Activated CD4-positive, alpha-beta T cell treated with anti-CD3 and anti-CD28 coated beads, Interleukin-2, amount 10 ng/mL, durations not matched to agents 7 days and 5 days (primary cell): ENCODE results near the gene UBAC1. TPM values are rescaled to one million over a fixed set of nuclear protein-coding genes. Genes with fewer than 3 reads are reported as not detected.
"Not testable (repeated sequence)": the region's sequence is repeated elsewhere in the genome, so short reads cannot be mapped to it uniquely, and the experiment has no call there.

ENCODE experiments used
- CTCF ChIA-PET: fragments of 350-600 bp; sonication (Branson Sonifier 250); formaldehyde crosslinking; loops from one replicate; lab custom pipeline; 2021; ENCODE audit warnings: antibody characterized with exemption; lab: Charles Lee
- POLR2A ChIA-PET: fragments of 350-600 bp; sonication (Branson Sonifier 250); formaldehyde crosslinking; loops from one replicate; lab custom pipeline; 2021; ENCODE audit warnings: antibody characterized with exemption; lab: Charles Lee
- DNase-seq: peaks from one replicate; pipeline ENCODE4 v3.0.0-alpha.2; 2020
- H3K27ac Mint-ChIP-seq: one replicate; pipeline ENCODE4 v1.8.0; 2021; ENCODE audit warnings: mild to moderate bottlenecking, moderate library complexity, mixed read lengths
- H3K27me3 Mint-ChIP-seq: one replicate; pipeline ENCODE4 v1.8.0; 2021; ENCODE audit warnings: mixed read lengths
- H3K36me3 Mint-ChIP-seq: one replicate; pipeline ENCODE4 v1.8.0; 2021; ENCODE audit warnings: low read depth, mixed read lengths
- H3K4me1 Mint-ChIP-seq: one replicate; pipeline ENCODE4 v1.8.0; 2021; ENCODE audit warnings: mixed read lengths
- H3K4me3 Mint-ChIP-seq: one replicate; pipeline ENCODE4 v1.8.0; 2021; ENCODE audit warnings: mild to moderate bottlenecking, moderate library complexity, mixed read lengths
- H3K9me3 Mint-ChIP-seq: one replicate; pipeline ENCODE4 v1.8.0; 2021; ENCODE audit warnings: mixed read lengths
- total RNA-seq, 2 experiments: library from RNA; stranded (reverse); gene quantifications; one replicate each; pipeline ENCODE4 v1.2.3, GENCODE V29; 2021

UBAC1 gene
- total RNA-seq, 2 experiments from 2014 or later: 29.7 to 32.6 TPM

- no peaks in the 10 kb centered on the region for H3K9me3 Mint-ChIP-seq
- peaks cover 6% of the 10 kb centered on the region for H3K36me3 Mint-ChIP-seq
- no peak overlapping the region for H3K4me3 Mint-ChIP-seq
- ChIA-PET POLR2A (interaction anchor here (0.6 kb wide), 1 partner anchor 115 kb away, joined by 5 read pairs; no protein-coding TSS in a partner anchor), CTCF (interaction anchor here (1.2 kb wide), 1 partner anchor 164 kb away, joined by 3 read pairs; no protein-coding TSS in a partner anchor)
- H3K4me1 Mint-ChIP-seq: peaks cover 21% of the 10 kb centered on the region
- no peaks in the 10 kb centered on the region for H3K27me3 Mint-ChIP-seq
- H3K27ac Mint-ChIP-seq: no peak overlapping the region
- DNase-seq: no peak
Measured at GRCh38 chr9:135958485-135958884, 2.7 kb downstream of the UBAC1 start.

DNA sequence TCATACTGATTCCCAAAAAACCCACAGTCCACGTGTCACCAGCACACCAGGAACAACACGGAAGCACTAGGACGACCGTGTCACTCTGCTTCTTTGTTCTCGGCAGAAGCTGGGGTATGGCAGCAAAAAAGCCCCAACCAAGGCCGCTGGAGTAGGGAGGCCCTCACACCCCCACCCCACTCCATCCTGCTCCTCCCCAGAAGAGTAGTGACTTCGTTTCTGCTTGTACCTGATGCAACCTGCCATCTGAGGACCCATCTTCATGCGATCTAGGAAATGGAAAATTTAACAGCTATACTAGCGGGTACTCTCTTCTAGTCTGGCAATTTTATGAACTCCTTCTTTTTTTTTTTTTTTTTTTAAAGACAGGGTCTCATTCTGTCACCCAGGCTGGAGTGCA, 3.7 kb downstream of the UBAC1 start:
- Mint-ChIP-seq H3K4me1 (peaks cover 19% of the 10 kb centered on the region), H3K9me3 (no peaks in the 10 kb centered on the region), H3K27me3 (no peaks in the 10 kb centered on the region), H3K4me3 (no peak overlapping the region), H3K36me3 (peaks cover 11% of the 10 kb centered on the region), H3K27ac (no peak overlapping the region)
- ChIA-PET CTCF (no interaction called here), POLR2A (no interaction called here)
- no peak for DNase-seq

DNA sequence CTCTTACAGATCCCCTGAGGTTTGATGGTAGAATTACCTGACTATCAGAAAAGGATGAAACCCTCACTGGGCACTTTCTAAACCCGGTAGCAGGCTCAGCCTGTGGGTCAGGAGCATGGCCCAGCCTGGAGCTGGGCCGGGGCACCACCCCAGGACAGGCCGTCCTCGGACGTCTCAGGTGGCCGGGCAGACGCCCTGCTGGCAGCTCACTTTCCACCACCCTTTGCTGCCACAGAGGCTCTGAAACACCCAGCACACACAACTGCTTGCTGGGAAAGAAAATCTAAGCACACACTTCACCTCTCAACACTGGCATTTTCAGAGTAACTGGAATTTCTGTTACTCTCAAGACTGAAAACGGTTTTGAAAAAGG, 4.4 kb downstream of the UBAC1 start:
- H3K4me3 Mint-ChIP-seq: no peak overlapping the region
- H3K36me3 Mint-ChIP-seq: peaks cover 17% of the 10 kb centered on the region
- peaks cover 17% of the 10 kb centered on the region for H3K4me1 Mint-ChIP-seq
- POLR2A ChIA-PET: no interaction called here
- CTCF ChIA-PET: no interaction called here
- no peaks in the 10 kb centered on the region for H3K9me3 Mint-ChIP-seq
- no peaks in the 10 kb centered on the region for H3K27me3 Mint-ChIP-seq
- no peak for DNase-seq
- H3K27ac Mint-ChIP-seq: no peak overlapping the region

DNA sequence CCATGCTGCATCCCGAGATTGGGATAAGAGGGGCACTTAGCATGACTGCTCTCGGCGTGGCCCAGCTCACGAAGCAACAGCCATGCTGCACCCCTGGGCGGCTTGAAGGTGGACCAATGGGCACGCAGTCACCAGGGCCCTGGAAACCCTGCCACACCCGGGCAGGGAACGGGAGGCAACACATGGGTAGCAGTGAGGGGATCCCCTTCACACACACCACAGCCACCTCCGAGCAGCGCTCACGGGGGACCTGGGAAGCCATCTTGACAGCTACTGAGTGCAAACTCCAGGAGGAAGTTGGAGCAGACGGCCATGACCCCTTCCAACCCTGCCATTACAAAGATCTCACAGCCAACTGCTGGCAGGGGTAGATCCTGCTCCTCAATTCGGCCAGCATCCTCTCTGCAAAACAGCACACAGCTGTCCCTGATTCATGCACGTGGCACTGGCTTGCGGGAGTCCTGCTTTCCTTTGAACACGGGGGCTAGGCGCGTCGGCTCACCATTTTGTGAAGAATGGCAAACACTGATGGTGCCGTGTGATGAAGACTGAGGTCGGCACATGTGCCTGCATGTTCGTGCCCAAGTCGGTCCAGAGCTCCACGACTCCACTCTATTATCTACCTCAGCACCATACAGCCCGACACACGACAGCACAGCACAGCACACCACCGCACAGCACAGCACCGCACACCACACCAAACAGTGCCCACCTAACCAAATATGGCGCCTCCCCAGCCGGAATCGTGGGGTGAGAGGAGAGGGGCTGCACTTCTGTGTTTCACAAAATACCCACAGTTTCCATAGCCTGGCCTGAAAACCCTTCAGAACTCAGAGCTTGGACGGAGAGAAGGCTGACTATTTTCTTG, 5.0 kb downstream of the UBAC1 start:
- Mint-ChIP-seq H3K9me3 (no peaks in the 10 kb centered on the region), H3K4me3 (no peak overlapping the region), H3K36me3 (peaks cover 17% of the 10 kb centered on the region), H3K27me3 (no peaks in the 10 kb centered on the region), H3K4me1 (peaks cover 13% of the 10 kb centered on the region), H3K27ac (no peak overlapping the region)
- ChIA-PET POLR2A (no interaction called here), CTCF (no interaction called here)
- DNase-seq: no peak

- Mint-ChIP-seq H3K27ac (no peak overlapping the region), H3K4me1 (no peaks in the 10 kb centered on the region), H3K9me3 (no peaks in the 10 kb centered on the region), H3K36me3 (peaks cover 26% of the 10 kb centered on the region), H3K27me3 (no peaks in the 10 kb centered on the region), H3K4me3 (no peak overlapping the region)
- no peak for DNase-seq
- CTCF ChIA-PET: interaction anchor here (1.1 kb wide), 1 partner anchor 39 kb away, joined by 3 read pairs; no protein-coding TSS in a partner anchor
- POLR2A ChIA-PET: no interaction called here
Measured at GRCh38 chr9:135952664-135953206, 8.4 kb downstream of the UBAC1 start.

DNA sequence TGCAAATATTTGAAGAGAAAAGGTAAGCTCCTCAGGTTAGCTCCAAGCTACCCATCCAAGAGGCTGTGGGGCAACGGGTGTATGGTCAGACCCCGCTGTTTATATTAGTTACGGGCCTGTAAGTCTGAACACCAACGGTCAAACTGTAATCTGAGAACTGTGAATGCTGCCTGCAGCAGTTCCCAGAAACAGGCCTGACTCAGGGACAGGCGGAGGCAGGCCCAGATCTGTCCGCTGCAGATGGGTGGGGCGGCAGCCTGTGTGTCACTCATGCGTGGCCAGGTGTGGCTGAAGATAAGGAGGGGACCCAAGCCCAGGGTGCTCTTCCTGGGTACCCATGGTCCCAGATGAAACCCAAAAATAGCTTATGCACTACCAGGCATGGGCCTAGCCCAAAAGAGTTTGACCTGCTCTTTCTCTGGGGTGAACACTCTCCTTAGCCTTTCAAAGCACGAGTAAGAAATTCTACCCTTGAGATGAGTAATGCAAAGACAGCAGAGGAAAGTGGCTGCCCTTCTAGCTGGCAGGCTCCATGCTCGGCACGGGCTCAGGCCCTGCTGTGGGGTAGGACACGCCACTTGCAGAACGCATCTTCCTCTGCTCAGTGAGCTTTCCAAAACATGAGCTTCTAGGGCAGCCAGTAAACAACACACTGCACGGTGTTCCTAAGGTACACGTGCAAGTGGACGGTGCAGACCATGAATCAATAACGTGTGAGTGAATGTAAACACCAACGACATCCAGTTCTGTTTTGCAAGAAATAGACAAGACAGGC, 9.1 kb downstream of the UBAC1 start:
- no peak for DNase-seq
- CTCF ChIA-PET: interaction anchor here (1.1 to 1.7 kb wide), 2 partner anchors 11 to 38 kb away, joined by 3 read pairs; no protein-coding TSS in a partner anchor
- Mint-ChIP-seq H3K36me3 (peaks cover 28% of the 10 kb centered on the region), H3K9me3 (no peaks in the 10 kb centered on the region), H3K27me3 (no peaks in the 10 kb centered on the region), H3K27ac (no peak overlapping the region), H3K4me3 (no peak overlapping the region), H3K4me1 (no peaks in the 10 kb centered on the region)
- POLR2A ChIA-PET: no interaction called here

DNA sequence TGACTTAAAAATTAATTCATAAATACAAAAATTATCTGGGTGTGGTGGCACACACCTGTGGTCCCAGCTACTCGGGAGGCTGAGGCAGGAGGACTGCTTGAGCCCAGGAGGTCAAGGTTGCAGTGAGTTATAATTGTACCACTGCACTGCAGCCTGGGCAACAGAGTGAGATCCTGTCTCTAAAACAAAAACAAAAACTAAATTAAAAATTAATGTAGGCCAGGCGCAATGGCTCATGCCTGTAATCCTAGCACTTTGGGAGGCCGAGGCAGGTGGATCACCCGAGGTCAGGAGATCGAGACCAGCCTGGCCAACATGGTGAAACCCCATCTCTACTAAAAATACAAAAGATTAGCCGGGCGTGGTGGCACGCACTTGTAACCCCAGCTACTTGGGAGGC, 9.9 kb downstream of the UBAC1 start:
- H3K36me3 Mint-ChIP-seq: peaks cover 29% of the 10 kb centered on the region
- H3K4me1 Mint-ChIP-seq, H3K4me3 Mint-ChIP-seq, POLR2A ChIA-PET, H3K27me3 Mint-ChIP-seq, DNase-seq, H3K9me3 Mint-ChIP-seq, H3K27ac Mint-ChIP-seq: not testable (repeated sequence)
- CTCF ChIA-PET: interaction anchor here (1.1 to 1.7 kb wide), 2 partner anchors 10 to 37 kb away, joined by 3 read pairs; no protein-coding TSS in a partner anchor

GRCh38 chr9:135950841-135951240, 10.3 kb downstream of the UBAC1 start:
- H3K4me1 Mint-ChIP-seq, H3K27ac Mint-ChIP-seq, DNase-seq, H3K9me3 Mint-ChIP-seq, H3K27me3 Mint-ChIP-seq, POLR2A ChIA-PET, H3K4me3 Mint-ChIP-seq: not testable (repeated sequence)
- CTCF ChIA-PET: interaction anchor here (1.0 to 1.7 kb wide), 2 partner anchors 9 to 149 kb away, joined by 3 read pairs; no protein-coding TSS in a partner anchor
- peaks cover 34% of the 10 kb centered on the region for H3K36me3 Mint-ChIP-seq

- ChIA-PET POLR2A (no interaction called here), CTCF (interaction anchor here (0.6 to 1.0 kb wide), 2 partner anchors 51 to 149 kb away, joined by 3 to 6 read pairs; no protein-coding TSS in a partner anchor)
- Mint-ChIP-seq H3K27ac (no peak overlapping the region), H3K36me3 (peaks cover 40% of the 10 kb centered on the region), H3K9me3 (no peaks in the 10 kb centered on the region), H3K4me3 (no peak overlapping the region), H3K27me3 (no peaks in the 10 kb centered on the region), H3K4me1 (no peaks in the 10 kb centered on the region)
- no peak for DNase-seq
Measured at GRCh38 chr9:135950135-135950682, 11.0 kb downstream of the UBAC1 start.

- H3K36me3 Mint-ChIP-seq: peaks cover 43% of the 10 kb centered on the region
- ChIA-PET POLR2A (no interaction called here), CTCF (interaction anchor here (0.6 to 1.0 kb wide), 2 partner anchors 50 to 148 kb away, joined by 3 to 6 read pairs; no protein-coding TSS in a partner anchor)
- no peaks in the 10 kb centered on the region for H3K27me3 Mint-ChIP-seq
- H3K4me3 Mint-ChIP-seq: no peak overlapping the region
- no peaks in the 10 kb centered on the region for H3K9me3 Mint-ChIP-seq
- H3K4me1 Mint-ChIP-seq: no peaks in the 10 kb centered on the region
- DNase-seq: no peak
- H3K27ac Mint-ChIP-seq: no peak overlapping the region
Measured at GRCh38 chr9:135949501-135950134, 11.6 kb downstream of the UBAC1 start.

GRCh38 chr9:135948968-135949367, 12.2 kb downstream of the UBAC1 start:
- Mint-ChIP-seq H3K36me3 (peaks cover 43% of the 10 kb centered on the region), H3K27me3 (no peaks in the 10 kb centered on the region), H3K4me3 (no peak overlapping the region), H3K27ac (no peak overlapping the region), H3K4me1 (no peaks in the 10 kb centered on the region), H3K9me3 (no peaks in the 10 kb centered on the region)
- ChIA-PET CTCF (interaction anchor here (1.0 kb wide), 1 partner anchor 12 kb away, joined by 3 read pairs; the partner anchor contains the start of gene UBAC1), POLR2A (no interaction called here)
- no peak for DNase-seq

- no peaks in the 10 kb centered on the region for H3K9me3 Mint-ChIP-seq
- no peaks in the 10 kb centered on the region for H3K27me3 Mint-ChIP-seq
- H3K4me3 Mint-ChIP-seq: no peak overlapping the region
- CTCF ChIA-PET: interaction anchor here (1.0 kb wide), 1 partner anchor 13 kb away, joined by 3 read pairs; the partner anchor contains the start of gene UBAC1
- H3K27ac Mint-ChIP-seq: no peak overlapping the region
- H3K4me1 Mint-ChIP-seq: no peaks in the 10 kb centered on the region
- peaks cover 47% of the 10 kb centered on the region for H3K36me3 Mint-ChIP-seq
- no peak for DNase-seq
- POLR2A ChIA-PET: no interaction called here
Measured at GRCh38 chr9:135948446-135948845, 12.7 kb downstream of the UBAC1 start.
